Epidermal melanocyte (primary cell): ENCODE results near the gene NT5M.
"Not testable (repeated sequence)": the region's sequence is repeated elsewhere in the genome, so short reads cannot be mapped to it uniquely, and the experiment has no call there.

ENCODE experiments used
- DNase-seq: peaks from one replicate; pipeline ENCODE4 v3.0.0; 2011; ENCODE audit warnings: low spot score; ENCODE audit not compliant: insufficient read length

NT5M gene

DNA sequence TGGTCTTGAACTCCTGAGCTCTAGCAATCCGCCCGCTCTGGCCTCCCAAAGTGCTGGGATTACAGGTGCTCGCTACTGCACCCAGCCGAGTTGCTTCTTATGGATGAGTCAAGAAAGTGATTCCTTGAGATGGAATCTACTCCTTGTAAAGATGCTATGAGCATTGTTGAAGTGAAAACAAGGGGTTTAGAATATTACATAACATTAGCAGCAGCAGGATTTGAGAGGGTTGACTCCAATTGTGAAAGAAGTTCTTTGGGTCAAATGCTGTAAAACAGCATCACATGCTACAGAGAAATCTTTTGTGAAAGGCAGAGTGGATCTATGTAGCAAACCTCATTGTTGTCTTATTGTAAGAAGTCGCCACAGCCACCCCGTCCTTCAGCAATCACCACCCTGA, 72.7 kb downstream of the NT5M start:
- DNase-seq: no peak

GRCh38 chr17:17376362-17376761, 73.2 kb downstream of the NT5M start:
- DNase-seq: peak; percentile 52

- DNase-seq: no peak
These were observed 74.1 kb downstream of the NT5M start for GRCh38 chr17:17377071-17377967.

- DNase-seq: no peak
These were observed 76.2 kb downstream of the NT5M start for GRCh38 chr17:17379197-17379991.

GRCh38 chr17:17380145-17380925, 77.2 kb downstream of the NT5M start:
- DNase-seq: no peak

- DNase-seq: no peak
These were observed 78.4 kb downstream of the NT5M start for GRCh38 chr17:17381446-17382064.

GRCh38 chr17:17382065-17382459, 78.9 kb downstream of the NT5M start:
- DNase-seq: no peak

DNA sequence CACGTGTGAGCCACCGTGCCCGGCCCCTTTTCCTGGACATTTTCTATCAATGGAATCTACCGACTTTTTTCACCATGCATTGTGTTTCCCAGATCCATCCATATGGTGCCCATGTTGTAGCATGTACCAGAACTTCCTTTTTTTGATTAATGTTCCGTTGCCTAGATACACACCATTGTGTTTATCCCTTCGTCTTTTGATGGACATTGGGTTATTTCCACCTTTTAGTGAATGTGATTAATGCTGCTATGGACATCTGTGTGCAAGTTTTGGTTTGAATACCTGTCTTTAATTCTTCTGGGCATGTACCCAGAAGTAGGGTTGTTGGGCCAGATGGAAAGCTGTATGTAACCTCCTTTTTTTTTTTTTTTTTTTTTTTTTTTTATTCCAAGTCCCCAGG, 79.8 kb downstream of the NT5M start:
- DNase-seq: no peak

- not testable (repeated sequence) for DNase-seq
These were observed 80.5 kb downstream of the NT5M start for GRCh38 chr17:17383431-17384290.

- DNase-seq: no peak
These were observed 81.1 kb downstream of the NT5M start for GRCh38 chr17:17384291-17384615.

DNA sequence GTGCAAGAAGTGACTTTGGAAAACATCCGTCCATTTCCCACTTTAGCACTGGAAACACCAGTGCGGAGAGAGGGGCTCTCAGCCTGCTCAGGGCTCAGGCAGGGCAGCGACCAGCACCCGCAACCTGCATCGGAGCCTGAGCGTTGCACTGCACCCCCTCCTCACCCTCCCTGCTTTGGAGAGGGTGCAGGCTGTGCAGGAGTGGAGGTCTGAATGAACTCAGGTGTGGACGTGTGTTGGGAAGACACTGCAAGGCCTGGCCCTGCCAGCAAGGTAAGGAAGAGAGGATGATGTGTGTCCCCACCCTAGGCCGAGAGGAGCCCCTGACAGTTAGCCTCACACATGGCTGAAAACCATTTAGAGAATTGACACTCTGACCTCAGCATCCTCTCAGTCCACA, 81.8 kb downstream of the NT5M start:
- no peak for DNase-seq

DNA sequence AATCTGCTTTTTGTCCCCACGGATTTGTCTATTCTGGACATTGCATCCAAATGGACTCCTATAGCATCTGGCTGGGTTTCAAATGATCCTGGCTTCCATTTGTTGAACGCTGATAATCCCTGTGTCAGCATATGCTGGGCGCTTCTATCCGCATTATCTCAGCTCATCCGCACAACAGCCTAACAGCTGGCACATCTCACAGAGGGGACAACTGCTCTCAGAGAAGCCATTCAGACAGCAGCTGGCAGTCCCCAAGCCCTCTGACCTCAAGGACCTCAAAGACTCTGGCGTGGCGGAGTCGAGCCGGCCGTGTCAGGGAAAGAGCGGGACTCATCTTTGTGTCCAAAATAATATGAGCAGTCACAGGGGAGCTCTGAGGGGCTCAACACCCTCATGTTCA, 82.3 kb downstream of the NT5M start:
- DNase-seq: no peak

DNA sequence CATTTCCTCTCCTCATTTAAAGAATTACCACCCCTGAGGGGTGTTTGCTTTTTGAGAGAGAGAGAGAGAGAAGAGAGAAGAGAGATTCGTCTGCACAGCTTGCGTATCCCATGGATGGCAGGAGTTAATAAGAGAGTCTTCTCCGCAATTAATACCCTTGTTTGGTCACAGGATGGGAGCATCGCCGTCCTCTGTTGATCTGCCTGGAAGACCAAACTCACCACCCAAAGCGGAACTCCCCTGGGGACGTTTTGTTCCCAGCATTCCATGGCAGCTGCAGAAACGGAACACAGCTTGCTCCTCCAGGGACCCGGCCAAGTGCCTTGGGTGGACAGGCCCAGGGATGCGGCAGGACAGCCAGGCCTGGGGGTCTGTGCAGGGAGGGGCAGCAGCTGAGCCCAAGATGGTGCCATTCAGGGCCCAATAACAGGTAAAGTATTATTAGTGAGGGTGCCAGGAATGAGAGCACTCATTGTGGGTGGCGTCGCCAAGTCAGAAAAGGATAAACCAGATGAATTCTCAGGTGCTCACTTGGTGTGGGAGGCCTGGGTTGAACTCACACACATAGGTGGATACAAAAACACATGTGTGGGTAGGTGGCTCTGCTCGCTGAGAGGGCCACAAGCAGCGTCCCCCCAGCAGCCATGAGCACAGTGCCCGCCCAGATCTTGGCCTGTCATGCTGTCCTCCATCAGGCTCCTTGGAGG, 83.1 kb downstream of the NT5M start:
- DNase-seq: no peak

- DNase-seq: no peak
These were observed 83.9 kb downstream of the NT5M start for GRCh38 chr17:17387017-17387497.

DNA sequence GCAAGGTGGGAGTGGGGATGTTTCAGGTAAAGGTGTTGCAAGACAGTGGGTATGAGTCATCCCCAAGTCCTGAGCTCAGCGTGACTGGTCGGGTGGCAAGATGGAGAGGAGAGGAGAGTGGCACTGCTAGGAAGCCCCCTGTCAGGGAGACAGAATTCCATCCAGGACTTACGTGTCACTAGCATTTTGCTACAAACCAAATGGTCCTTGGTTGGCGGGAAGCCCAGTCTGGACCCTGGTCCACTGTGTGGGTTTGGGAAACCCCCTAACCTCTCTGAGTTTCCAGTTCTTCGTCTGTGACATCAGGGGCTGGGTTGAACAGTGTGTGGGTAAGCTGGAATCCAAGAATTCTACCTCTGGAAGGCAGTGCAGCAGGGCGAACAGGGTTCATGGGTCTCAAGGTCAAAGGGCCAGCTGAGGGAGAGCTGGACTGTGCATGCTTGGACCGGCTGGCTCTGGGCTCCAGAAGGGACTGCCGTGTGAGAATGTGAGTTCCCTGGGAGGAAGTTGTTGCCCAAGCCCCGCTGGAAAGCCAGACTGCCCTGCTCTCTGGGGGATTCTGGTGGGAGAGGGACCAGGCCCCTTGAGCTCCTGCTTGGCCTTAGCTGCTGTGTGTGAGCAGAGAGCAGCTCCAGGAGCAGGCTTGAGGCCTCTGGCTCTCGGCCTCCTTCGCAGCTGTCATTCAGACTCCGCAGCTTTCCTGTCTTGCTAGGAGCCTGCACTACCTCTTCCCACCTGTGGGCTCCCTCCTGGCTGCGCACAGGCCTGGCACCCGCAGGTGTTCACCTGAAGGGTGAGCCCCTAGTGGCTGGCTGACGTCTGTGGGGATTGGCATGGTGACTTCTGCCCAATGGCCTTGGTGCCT, 84.6 kb downstream of the NT5M start:
- DNase-seq: no peak

DNA sequence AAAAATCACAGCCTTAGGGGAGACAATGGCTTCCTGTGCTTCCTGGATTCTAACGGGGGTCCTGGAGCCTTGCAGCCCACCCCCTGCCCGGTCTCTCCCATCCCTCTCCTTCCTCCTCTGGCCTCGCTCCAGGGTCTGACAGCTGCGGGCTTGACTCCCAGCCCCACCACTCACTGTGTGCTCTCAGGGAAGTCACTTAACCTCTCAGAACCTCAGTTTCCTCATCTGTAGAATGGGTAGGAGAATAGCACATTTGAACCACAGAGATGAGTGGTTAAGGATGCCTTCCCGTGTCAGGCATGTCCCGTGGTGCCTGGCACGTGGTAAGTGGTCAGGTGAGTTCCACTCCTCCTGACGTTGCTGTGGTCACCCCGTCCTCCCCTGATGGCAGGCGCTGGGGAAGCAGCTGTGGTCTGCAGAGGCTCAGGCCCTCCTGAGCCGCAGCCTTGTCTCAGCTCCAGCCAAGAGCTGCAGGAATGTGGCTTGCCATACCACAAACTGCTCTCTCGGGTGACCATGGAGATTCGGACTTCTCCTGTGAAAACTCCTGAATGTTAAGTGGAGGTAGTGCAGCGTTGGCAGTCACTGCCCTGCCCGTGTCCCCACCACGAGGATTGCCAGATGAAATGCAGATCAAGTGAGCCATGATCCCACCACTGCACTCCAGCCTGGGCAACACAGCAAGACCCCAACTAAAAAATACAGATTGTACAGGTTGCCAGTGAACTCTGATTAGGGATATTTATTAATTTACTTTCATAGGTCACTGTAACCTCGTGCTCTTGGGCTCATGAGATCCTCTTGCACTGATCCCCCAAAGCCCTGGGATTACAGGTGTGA, 85.7 kb downstream of the NT5M start:
- no peak for DNase-seq

DNA sequence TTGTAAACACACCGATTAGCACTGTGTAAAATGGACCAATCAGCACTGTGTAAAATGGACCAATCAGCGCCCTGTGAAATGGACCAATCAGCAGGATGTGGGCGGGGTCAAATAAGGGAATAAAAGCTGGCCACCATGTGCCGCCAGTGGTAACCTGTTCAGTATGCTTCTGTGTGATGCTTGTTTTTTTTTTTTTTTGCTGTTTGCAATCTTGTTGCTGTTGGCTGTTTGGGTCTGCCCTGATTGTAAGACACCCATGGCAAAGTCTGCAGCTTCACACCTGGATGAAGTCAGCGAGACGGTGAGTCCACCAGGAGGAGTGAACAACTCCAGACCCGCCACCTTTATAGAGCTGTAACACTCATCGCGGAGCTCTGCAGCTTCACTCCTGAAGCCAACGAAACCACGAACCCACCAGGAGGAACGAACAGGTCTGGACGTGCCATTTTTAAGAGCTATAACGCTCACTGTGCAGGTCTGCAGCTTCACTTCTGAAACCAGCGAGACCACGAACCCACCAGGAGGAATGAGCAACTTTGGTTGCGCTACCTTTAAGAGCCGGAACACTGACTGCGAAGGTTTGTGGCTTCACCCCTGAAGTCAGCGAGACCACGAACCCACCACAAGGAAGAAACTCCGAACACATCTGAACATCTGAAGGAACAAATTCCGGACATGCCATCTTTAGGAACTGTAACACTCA, 88.6 kb downstream of the NT5M start:
- DNase-seq: no peak
